GM21367 (cell line): ENCODE data around the gene ZNF391.
"Not testable (repeated sequence)": the region's sequence is repeated elsewhere in the genome, so short reads cannot be mapped to it uniquely, and the experiment has no call there.

ENCODE experiments used
- ATAC-seq: cut with Tn5 transposase; IDR thresholded peaks from one replicate; pipeline ENCODE4 v1.9.1; 2021; ENCODE audit not compliant: unreplicated experiment

ZNF391 gene

GRCh38 chr6:27422651-27423332 is 34.2 kb downstream of the ZNF391 start:
- ATAC-seq, result no peak

GRCh38 chr6:27424851-27425250 is 36.3 kb downstream of the ZNF391 start:
- not testable (repeated sequence) for ATAC-seq

GRCh38 chr6:27426045-27426620 is 37.6 kb downstream of the ZNF391 start:
- no peak for ATAC-seq

DNA sequence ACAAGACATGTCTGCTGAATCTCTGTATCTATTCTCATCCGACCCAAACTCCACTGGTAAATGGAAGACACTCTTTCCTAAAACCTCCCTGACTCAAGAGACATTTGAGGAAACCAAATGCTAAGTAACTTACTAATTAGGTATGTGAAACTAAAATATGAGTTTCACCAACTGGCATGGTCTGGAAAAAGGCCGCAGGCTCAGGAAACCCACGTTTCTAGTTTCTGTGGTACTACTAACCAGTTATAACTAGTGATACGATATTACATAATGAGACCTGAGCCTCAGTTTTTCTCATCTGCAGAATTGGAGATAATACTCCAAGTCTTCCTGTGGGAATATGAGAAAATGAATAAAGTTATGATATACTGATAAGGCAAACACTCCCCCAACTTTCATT is 39.9 kb downstream of the ZNF391 start:
- no peak for ATAC-seq

GRCh38 chr6:27428966-27429365 is 40.4 kb downstream of the ZNF391 start:
- no peak for ATAC-seq

DNA sequence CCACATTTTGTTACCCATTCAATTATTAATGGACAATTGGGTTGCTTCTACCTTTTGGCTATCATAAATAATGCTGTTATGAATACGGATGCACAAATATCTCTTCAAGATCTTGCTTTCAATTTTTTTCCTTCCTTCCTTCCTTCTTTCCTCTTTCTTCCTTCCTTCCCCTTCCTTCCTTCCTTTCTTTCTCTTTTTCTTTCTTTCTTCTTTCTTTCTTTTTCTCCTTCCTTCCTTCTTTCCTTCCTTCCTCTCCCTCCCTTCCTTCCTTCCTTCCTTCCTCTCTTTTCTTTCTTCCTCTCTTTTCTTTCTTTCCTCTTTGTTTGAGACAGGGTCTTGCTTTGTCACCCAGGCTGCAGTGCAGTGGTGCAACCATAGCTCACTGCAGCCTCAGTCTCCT is 45.2 kb downstream of the ZNF391 start:
- no peak for ATAC-seq

- ATAC-seq, result no peak
Observed at GRCh38 chr6:27439371-27439770, 50.8 kb downstream of the ZNF391 start.

DNA sequence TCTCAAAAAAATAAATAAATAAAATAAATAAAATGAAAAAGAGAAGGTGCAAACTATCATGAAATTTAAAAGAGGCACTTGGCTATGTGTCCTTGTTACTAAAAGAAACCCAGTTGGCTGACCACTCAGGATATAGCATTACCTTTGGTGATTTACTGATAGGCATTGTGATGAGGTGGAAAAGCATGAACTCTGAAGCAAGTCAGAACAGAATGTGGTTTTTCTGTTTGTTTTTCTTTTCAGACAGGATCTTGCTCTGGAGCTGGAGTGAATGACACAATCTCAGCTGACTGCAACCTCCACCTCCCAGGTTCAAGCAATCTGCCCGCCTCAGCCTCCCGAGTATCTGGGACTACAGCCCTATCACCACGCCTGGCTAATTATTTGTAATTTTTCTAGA is 52.4 kb downstream of the ZNF391 start:
- no peak for ATAC-seq

DNA sequence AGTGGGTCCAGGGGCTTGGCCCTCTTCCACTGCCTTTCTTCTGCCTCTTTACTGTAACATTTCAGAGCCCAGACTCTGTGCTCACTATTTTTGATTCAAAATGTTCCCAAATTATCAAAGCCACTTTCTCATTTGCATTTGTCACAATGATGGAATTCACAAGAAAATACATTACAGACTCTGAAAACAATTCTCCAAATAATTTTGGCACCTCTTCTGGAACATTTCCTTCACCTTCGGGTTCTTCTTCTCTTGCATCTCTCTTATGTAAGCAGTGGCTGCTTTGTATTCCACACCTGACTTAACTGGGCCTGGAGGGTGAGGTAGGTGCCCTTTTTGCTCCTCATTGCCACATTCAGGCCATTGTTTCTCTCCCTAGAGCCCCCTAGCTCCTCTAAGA is 54.4 kb downstream of the ZNF391 start:
- ATAC-seq, result no peak

DNA sequence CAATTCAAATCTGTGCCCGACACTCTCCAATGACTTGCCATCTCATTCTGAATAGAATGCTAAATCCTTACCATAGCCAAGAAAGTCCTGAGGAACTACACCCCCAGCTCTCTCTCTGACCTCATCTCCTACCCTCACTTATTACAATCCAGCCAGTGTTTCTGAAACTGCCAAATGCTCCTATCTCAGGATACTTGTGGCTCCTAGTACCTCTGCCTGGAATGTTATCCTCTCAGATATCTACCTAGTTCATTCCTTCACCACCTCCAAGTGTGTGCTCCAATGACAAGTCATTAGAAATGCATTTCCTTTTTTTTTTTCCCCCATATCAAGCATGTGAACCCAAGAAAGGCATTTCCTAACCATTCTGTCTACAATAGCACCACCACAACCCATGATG is 59.9 kb downstream of the ZNF391 start:
- no peak for ATAC-seq

DNA sequence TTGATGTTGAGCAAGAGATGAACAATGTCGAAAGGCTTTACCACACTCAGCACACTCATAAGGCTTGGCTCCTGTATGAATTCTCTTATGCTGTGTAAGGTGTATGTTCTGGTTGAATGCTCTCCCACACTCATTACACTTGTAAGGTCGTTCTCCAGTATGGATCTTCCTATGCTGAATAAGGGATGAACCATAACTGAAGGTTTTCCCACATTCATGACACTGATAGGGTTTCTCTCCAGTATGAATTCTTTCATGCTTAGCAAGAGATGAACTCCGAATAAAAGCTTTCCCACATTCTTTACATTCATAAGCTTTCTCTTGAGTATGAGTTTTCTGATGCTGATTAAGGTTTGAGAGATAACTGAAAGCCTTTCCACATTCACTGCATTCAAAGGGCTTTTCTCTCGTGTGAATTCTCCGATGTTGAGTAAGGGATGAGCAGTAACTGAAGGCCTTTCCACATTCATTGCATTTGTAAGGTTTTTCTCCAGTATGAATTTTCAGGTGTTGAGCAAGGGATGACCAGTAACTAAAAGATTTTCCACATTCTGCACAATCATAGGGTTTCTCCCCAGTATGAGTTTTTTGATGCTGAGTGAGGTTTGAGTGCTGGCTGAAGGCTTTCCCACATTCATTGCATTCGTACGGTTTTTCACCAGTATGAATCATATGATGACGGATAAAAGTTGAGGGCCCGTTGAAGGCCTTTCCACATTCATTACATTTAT is 63.3 kb downstream of the ZNF391 start:
- no peak for ATAC-seq

DNA sequence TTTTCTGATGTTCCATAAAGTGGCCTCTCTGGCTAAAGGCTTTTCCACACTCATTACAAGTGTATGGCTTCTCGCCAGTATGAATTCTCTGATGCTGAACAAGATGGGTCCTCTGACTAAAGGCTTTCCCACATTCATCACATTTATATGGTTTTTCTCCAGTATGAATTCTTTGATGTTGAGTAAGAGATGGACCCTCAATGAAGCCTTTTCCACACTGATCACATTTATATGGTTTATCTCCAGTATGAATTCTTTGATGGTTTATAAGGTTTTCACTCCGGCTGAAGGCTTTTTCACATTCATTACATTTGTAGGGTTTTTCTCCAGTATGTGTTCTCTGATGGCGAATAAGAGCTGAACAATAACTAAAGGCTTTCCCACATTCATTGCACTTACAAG is 63.9 kb downstream of the ZNF391 start:
- ATAC-seq, result no peak
